ENCODE measurements around the gene CCDC116.
A peak's percentile ranks its signal among the peaks of the same experiment; 100 is the strongest.
"Not testable (repeated sequence)": the region's sequence is repeated elsewhere in the genome, so short reads cannot be mapped to it uniquely, and the experiment has no call there.

Gene CCDC116

GRCh38 chr22:21632931-21633330, 371 bp downstream of the CCDC116 start:
- no peak for DNase-seq

DNA sequence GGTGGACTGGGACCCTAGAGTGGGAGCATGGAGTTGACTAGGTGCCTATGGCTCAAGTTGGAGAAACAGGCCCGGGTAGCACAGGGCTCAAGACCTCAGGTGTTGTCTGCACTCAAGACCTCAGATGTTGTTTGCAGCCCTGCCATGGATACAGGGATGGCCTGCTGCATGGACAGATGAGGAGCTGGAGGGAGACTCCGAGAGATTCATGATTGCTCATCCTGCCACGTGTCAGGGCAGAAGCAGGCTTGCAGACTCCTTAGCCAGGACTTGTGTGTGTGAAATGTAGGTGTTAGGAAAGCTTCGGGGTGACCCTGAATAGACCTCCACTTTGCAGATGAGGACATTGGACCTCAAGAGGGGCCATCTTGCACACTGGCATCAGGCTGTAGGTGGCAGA, 921 bp downstream of the CCDC116 start:
- DNase-seq, result no peak

DNA sequence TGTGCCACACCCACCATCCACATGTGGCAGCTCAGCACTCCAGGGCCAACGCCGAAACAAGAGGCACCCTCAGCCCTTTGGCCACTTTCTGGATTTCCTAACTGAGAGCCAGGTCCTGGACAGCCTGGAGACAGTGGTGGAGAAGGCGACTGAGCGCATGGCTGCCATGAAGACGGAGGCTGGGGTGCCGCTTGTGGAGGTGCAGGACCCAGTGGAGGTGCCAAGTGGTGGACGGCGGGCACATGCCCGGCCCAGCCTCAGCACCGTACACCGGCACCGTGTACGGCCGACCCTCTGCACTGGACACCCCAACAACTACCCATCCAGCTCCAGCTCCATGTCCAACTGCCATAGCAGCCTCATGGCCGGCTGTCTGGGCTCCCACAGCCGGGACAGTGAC, 1.5 kb downstream of the CCDC116 start:
- no peak for DNase-seq

DNA sequence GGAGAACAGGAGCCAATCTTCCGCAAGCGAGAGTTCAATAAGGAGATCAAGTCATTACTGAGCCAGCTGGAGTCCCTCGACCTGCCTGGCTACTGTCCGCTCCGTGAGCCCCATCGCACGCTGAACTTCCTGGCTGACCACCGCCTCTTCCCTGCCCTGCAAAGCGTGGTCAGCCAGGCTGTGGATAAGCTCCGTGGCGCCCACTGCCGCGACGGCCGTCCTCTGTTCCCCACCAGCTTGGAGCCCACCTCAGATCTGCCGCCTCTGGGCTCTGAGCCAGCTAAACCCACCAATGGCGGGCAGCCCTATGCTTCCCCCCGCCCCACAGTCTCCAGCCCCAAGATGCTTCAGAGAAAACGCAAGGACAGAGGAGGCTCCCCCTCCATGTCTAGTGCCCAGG, 2.3 kb downstream of the CCDC116 start:
- no peak for DNase-seq

GRCh38 chr22:21635771-21636510, 3.4 kb downstream of the CCDC116 start:
- no peak for DNase-seq

DNA sequence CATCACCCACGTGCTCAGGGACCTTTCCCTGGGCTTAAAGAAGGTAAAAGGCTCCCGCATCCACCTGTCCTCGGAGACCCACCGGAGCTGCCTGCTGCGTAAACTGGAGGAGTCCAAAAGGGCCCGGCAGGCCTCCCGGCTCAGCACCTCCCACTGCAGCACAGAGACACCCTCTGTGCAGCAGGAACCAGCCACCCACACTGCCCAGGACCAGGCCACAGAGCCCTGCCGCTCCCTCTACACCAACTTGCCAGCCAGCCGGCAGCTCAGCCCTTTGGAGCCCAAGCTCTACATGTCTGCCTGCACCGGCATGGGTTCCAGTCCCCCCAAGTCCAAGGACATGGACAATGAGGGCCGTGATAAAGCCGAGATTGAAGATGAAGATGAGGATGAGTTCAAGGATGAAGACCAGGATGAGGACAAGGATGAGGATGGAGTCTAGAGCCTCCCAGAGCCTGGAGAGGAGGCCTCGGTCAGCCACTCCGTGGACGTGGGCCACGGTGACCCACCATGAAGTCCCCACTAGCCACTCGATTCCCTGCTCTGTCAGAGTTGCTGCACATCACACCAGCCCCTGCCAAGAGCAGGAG, 4.2 kb downstream of the CCDC116 start:
- no peak for DNase-seq

- not testable (repeated sequence) for DNase-seq
These were observed 4.9 kb downstream of the CCDC116 start for GRCh38 chr22:21637450-21637849.

- no peak for DNase-seq
These were observed 6.8 kb downstream of the CCDC116 start for GRCh38 chr22:21639359-21639758.

DNA sequence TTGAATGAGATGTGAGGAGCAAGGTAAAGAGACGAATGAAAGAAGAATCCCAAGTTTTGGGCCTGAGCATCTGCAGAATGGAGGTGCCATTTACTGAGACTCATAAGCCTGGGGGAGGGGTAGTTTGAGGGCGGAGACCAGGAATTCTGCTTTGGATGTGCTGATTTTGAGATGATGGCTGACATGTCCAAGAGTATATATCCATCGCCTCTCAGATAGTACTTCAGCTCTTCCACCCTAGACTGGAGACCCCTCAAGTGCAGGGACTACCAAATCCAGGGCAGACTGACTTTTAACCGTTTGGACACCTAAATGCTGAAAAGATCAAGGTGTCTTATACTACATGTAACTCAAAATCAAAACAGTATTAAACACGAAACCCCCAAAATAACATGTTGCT, 8.2 kb downstream of the CCDC116 start:
- DNase-seq, result no peak

GRCh38 chr22:21641417-21641788, 8.8 kb downstream of the CCDC116 start:
- no peak for DNase-seq

- DNase-seq, result peak; percentile 98
These were observed 9.4 kb downstream of the CCDC116 start, which contains the start of gene SDF2L1 for GRCh38 chr22:21641789-21642583. SDF2L1 (plus strand) TSS chr22:21642302; CDS start chr22:21642337, 35 bp downstream.

DNA sequence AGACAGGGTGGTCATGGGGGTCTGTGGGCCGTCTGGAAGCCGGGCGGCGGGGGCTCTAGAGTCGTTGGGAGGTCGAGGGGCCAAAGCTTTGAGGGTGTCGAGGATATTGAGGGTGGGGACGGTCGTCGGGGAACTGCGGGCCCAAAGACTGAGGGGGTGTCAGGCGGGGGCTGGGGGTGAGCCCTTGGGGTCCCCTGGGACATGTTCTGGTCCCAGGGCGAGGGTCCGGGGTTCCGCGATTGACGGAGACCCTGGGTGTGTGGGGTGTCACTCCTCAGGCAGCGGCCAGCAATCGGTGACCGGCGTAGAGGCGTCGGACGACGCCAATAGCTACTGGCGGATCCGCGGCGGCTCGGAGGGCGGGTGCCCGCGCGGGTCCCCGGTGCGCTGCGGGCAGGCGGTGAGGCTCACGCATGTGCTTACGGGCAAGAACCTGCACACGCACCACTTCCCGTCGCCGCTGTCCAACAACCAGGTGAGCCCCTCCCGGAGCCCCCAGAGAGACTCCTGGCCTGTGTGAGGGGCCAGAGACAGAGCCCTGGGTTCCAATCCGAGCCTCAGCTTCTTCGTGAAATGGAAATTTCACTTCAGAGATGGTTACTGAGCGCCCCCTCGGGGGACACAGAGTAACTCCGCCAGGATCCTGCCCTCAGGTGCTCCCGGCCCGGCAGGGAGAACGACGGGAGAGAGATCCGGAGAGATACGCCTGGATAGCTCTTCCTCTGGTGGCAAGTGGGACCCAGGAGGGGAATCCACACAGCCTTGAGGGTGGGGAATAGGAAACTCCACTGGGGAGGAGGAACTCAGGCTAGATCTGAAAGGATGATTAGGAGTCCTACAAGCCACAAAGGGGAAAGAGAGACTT, 10.3 kb downstream of the CCDC116 start:
- peak; percentile 85 for DNase-seq

DNA sequence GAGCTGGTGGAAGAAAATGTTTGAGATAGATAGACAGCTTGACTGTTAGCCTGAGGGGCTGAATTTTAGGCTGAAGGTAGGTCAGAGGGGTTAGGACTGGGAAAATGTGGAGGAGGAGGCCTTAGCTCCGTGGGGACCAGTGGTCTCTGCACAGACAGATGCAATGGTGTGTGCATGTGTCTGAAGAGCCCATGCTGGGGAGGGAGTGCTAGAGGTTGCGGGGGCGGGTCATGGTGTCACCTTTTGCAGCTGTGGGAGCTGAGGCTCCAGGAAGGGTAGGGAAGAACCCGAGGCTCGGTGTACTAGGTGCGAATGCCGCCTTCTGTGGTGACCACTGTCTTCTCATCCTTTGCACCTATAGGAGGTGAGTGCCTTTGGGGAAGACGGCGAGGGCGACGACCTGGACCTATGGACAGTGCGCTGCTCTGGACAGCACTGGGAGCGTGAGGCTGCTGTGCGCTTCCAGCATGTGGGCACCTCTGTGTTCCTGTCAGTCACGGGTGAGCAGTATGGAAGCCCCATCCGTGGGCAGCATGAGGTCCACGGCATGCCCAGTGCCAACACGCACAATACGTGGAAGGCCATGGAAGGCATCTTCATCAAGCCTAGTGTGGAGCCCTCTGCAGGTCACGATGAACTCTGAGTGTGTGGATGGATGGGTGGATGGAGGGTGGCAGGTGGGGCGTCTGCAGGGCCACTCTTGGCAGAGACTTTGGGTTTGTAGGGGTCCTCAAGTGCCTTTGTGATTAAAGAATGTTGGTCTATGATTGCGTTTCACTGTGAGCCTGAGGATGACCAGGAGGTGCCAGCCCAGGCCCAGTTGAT, 11.2 kb downstream of the CCDC116 start:
- DNase-seq, result no peak

DNA sequence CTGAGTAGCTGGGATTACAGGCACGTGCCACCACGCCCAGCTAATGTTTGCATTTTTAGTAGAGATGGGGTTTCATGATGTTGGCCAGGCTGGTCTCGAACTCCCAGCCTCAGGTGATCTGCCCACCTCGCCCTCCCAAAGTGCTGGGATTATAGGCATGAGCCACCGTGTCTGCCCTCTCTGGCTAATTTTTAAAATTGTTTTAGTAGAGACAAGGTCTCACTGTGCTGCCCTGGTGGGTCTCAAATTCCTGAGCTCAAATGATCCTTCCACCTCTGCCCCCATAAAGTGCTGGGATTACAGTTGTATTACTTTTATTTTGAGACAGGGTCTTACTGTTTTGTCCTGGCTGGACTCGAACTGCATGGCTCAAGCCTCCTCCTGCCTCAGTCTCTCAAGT, 13.0 kb downstream of the CCDC116 start:
- DNase-seq, result not testable (repeated sequence)

DNA sequence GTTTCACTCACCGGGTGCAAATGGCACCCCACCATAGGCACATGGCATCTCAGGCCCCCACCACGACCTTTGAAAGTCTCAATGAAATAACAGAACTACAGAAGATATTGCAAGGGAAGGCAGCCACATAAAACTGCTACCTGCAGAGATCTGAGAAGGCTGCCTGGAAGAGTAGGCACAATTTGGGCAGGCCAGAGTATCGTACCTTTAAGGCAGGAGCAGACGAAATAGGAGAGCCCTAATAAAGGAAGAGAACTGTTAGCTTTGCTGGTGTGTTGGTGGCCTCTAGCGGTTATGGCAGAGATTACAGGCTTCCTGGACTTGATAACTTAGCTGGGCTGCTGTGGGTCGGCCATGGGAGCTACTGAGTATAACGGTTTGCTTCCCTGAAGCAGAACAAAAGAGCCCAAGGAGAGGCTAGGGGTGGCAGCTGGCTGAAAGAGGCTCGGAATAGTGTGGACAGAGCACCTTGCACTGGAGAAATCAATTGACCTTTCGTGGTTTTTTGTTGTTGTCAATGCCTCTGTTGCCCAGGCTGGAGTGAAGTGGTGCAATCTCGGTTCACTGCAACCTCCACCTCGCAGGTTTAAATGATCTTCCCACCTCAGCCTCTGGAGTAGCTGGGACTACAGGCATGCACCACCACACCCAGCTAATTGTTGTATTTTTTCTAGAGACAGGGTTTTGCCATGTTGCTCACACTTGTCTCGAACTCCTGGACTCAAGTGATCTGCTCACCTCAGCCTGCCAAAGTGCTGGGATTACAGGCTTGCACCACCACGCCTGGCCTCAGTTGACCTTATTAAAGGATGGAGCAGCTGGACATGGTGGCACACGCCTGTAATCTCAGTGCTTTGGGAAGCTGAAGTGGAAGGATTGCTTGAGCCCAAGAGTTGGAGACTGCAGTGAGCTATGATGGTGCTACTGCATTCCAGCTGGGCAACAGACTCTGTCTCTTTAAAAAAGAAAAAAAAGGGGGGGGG, 14.3 kb downstream of the CCDC116 start:
- DNase-seq, result peak; percentile 84

DNA sequence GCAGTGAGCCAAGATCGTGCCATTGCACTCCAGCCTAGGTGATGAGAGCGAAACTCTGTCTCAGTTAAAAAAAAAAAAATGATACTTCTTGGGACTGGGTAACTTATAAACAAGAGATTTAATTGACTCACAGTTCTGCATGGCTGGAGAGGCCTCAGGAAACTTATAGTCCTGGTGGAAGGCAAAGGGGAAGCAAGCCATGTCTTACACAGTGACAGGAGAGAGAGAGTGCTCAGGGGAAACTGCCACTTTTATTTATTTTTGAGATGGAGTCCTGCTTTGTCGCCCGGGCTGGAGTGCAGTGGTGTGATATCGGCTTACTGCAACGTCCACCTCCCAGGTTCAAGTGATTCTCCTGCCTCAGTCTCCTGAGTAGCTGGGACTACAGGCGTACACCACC, 17.7 kb downstream of the CCDC116 start:
- no peak for DNase-seq

- DNase-seq, result peak; percentile 60
These were observed 18.4 kb downstream of the CCDC116 start for GRCh38 chr22:21650823-21651520.

- DNase-seq, result no peak
These were observed 19.0 kb downstream of the CCDC116 start for GRCh38 chr22:21651521-21652009.

DNA sequence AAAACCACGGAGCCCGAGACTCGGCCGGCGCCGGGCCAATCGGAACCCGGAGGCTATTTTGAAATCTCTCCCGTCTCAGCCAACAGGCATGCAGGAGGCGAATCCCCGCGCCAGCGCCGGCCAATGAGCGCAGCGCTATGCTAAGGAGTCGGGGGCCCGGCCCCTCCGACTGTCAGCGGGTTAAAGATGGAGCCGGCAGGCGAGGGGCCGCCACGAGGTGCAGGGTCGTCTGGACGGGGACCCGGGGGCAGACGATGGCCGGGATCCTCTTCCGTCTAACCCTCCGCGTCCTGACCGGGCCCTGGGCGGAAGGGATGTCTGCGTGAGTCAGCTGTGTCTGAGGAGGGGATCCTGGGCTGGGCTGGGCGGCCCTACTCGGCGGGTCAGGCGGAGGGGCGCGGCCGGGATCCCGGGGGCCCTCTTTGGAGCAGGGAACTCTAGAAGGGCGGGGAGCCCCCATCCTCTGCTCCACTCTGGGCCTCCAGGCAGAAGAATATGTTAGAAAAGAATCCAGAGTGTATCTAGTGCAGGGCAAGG, 19.5 kb downstream of the CCDC116 start:
- peak; percentile 92 for DNase-seq

All from activated CD8-positive, alpha-beta memory T cell treated with anti-CD3 and anti-CD28 coated beads for 24 hours (primary cell).